ENCODE data around the gene DMP1.

The DMP1 gene

GRCh38 chr4:87649980-87650379 is at the start of gene DMP1:
Gene DMP1, plus strand, starts transcription at chr4:87650280. Its CDS starts 6,213 bp downstream, at chr4:87656493.
- H3K4me3 ChIP-seq (ENCODE audit: low read depth, low read length), result no peak within 1 kb of the TSS

- H3K4me3 ChIP-seq (ENCODE audit: low read depth, low read length), result no peak overlapping the region
Observed at GRCh38 chr4:87601361-87601760, 48.7 kb upstream of the DMP1 start.

GRCh38 chr4:87608229-87608628 is 41.9 kb upstream of the DMP1 start, which contains the start of gene DSPP:
Gene DSPP, plus strand, starts transcription at chr4:87608529. Its CDS starts 2,380 bp downstream, at chr4:87610909.
- H3K4me3 ChIP-seq (ENCODE audit: low read depth, low read length), result no peak within 1 kb of the TSS

- no peak overlapping the region for H3K4me3 ChIP-seq (ENCODE audit: low read depth, low read length)
Observed at GRCh38 chr4:87614292-87614890, 35.7 kb upstream of the DMP1 start.

GRCh38 chr4:87616268-87616667 is 33.8 kb upstream of the DMP1 start:
- no peak overlapping the region for H3K4me3 ChIP-seq (ENCODE audit: low read depth, low read length)

GRCh38 chr4:87620086-87620485 is 30.0 kb upstream of the DMP1 start:
- H3K4me3 ChIP-seq (ENCODE audit: low read depth, low read length), result no peak overlapping the region

- H3K4me3 ChIP-seq (ENCODE audit: low read depth, low read length), result no peak overlapping the region
Observed at GRCh38 chr4:87620491-87620890, 29.6 kb upstream of the DMP1 start.

GRCh38 chr4:87622303-87622702 is 27.8 kb upstream of the DMP1 start:
- no peak overlapping the region for H3K4me3 ChIP-seq (ENCODE audit: low read depth, low read length)

- H3K4me3 ChIP-seq (ENCODE audit: low read depth, low read length), result no peak overlapping the region
Observed at GRCh38 chr4:87624698-87625097, 25.4 kb upstream of the DMP1 start.

GRCh38 chr4:87631668-87632067 is 18.4 kb upstream of the DMP1 start:
- H3K4me3 ChIP-seq (ENCODE audit: low read depth, low read length), result no peak overlapping the region

GRCh38 chr4:87632469-87632868 is 17.6 kb upstream of the DMP1 start:
- no peak overlapping the region for H3K4me3 ChIP-seq (ENCODE audit: low read depth, low read length)

GRCh38 chr4:87633243-87633642 is 16.8 kb upstream of the DMP1 start:
- no peak overlapping the region for H3K4me3 ChIP-seq (ENCODE audit: low read depth, low read length)

GRCh38 chr4:87644286-87644685 is 5.8 kb upstream of the DMP1 start:
- H3K4me3 ChIP-seq (ENCODE audit: low read depth, low read length), result no peak overlapping the region

GRCh38 chr4:87650938-87651337 is 858 bp downstream of the DMP1 start:
- H3K4me3 ChIP-seq (ENCODE audit: low read depth, low read length), result no peak overlapping the region

- H3K4me3 ChIP-seq (ENCODE audit: low read depth, low read length), result no peak overlapping the region
Observed at GRCh38 chr4:87651941-87652340, 1.9 kb downstream of the DMP1 start.

GRCh38 chr4:87654487-87655044 is 4.5 kb downstream of the DMP1 start:
- H3K4me3 ChIP-seq (ENCODE audit: low read depth, low read length), result no peak overlapping the region

- H3K4me3 ChIP-seq (ENCODE audit: low read depth, low read length), result no peak overlapping the region
Observed at GRCh38 chr4:87657525-87657924, 7.4 kb downstream of the DMP1 start.

GRCh38 chr4:87659247-87659931 is 9.3 kb downstream of the DMP1 start:
- no peak overlapping the region for H3K4me3 ChIP-seq (ENCODE audit: low read depth, low read length)

- H3K4me3 ChIP-seq (ENCODE audit: low read depth, low read length), result no peak overlapping the region
Observed at GRCh38 chr4:87662871-87663270, 12.8 kb downstream of the DMP1 start.

GRCh38 chr4:87669373-87669772 is 19.3 kb downstream of the DMP1 start:
- no peak overlapping the region for H3K4me3 ChIP-seq (ENCODE audit: low read depth, low read length)

- H3K4me3 ChIP-seq (ENCODE audit: low read depth, low read length), result no peak overlapping the region
Observed at GRCh38 chr4:87677731-87678130, 27.7 kb downstream of the DMP1 start.

- H3K4me3 ChIP-seq (ENCODE audit: low read depth, low read length), result no peak overlapping the region
Observed at GRCh38 chr4:87679449-87680169, 29.5 kb downstream of the DMP1 start.

Measured in iPS-11a (cell line).